ENCODE measurements around the gene PPP3R1.

PPP3R1 gene

GRCh38 chr2:68135448-68136320 is 116.6 kb downstream of the PPP3R1 start:
- no peak for DNase-seq

GRCh38 chr2:68134554-68134953 is 117.8 kb downstream of the PPP3R1 start:
- no peak for DNase-seq

DNA sequence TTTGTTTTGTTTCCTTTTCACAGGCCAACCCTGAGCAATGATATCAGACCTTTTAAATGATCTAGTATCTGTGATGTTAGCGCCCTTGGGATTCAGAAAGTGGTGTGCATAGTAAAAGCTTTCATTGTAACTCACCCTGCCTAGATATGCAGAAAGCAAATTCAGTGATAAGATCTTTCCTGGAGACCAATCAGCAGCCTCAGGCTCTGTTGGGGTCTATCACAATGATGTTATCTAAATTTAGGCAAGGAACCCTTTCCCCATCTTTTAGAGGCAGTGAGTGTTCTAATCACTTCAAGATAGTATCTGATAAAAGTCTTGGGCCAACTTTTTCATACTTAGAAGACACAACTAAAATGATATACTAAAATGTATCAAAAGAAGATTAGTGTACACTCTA is 118.2 kb downstream of the PPP3R1 start:
- no peak for DNase-seq
